Gastrocnemius medialis (tissue), 4 donors: ENCODE measurements around the gene SHKBP1.

Experiments used
- POLR2A ChIP-seq, 2 donors: fragments of 450-650 bp; IDR thresholded peaks; one replicate each; pipeline ENCODE4 v1.6.1; 2017; ENCODE audit warnings: antibody characterized with exemption in 2 of 2, mild to moderate bottlenecking in 2 of 2, moderate library complexity in 2 of 2
- TF ChIP-seq, protein P1 (sequence below), 5 experiments: fragments of 450-650 bp in 3 of 5; fragments of 200-600 bp in 2 of 5; sonication (generic) in 2 of 5; IDR thresholded peaks in 4 of 5; conservative IDR thresholded peaks in 1 of 5; 1 replicate in 4 of 5; 2 replicates in 1 of 5; pipeline ENCODE4 v1.5.1; 2016 to 2019; ENCODE audit warnings: antibody characterized with exemption in 5 of 5, mild to moderate bottlenecking in 3 of 5, moderate library complexity in 3 of 5

DNA sequence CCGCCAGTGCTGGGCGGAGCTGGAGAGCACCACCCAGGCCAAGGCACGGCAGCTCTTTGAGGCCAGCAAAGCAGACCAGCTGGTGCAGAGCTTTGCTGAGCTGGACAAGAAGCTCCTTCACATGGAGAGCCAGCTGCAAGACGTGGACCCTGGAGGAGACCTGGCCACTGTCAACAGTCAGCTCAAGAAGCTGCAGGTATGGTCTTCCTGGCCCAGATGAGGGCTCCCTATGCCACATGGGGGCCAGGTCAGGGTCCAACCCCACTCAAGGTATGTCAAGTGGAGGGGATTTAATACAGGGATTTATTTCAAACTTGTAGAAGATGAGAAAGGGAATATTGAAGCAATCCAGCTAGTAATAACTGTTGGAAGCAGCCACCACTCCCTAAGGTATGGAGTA lies 42.5 kb upstream of the SHKBP1 start:
- TF ChIP-seq, protein P1, sequence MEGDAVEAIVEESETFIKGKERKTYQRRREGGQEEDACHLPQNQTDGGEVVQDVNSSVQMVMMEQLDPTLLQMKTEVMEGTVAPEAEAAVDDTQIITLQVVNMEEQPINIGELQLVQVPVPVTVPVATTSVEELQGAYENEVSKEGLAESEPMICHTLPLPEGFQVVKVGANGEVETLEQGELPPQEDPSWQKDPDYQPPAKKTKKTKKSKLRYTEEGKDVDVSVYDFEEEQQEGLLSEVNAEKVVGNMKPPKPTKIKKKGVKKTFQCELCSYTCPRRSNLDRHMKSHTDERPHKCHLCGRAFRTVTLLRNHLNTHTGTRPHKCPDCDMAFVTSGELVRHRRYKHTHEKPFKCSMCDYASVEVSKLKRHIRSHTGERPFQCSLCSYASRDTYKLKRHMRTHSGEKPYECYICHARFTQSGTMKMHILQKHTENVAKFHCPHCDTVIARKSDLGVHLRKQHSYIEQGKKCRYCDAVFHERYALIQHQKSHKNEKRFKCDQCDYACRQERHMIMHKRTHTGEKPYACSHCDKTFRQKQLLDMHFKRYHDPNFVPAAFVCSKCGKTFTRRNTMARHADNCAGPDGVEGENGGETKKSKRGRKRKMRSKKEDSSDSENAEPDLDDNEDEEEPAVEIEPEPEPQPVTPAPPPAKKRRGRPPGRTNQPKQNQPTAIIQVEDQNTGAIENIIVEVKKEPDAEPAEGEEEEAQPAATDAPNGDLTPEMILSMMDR (IDR thresholded peaks at IDR 0.05 in 4 of 5, conservative IDR thresholded peaks at IDR 0.05 in 1 of 5), result no peak
- no peak for TF ChIP-seq POLR2A (IDR thresholded peaks at IDR 0.05)
